Left ventricle myocardium superior (tissue), 1 donor: Measurements from ENCODE around the gene LMAN2L. TPM values are rescaled to one million over a fixed set of nuclear protein-coding genes. Genes with fewer than 3 reads are reported as not detected.

ENCODE experiments used
- ATAC-seq: fragments of 200-7000 bp; cut with Tn5 transposase; one replicate; pipeline ENCODE4 v1.9.1; 2020; ENCODE audit warnings: mild to moderate bottlenecking, moderate library complexity
- DNase-seq: peaks from one replicate; pipeline ENCODE4 v3.0.0-alpha.2; 2020
- intact Hi-C: fragments of 100-400 bp; cut with micrococcal nuclease; formaldehyde crosslinking; loops from one replicate; pipeline ENCODE4 v1.11.0; 2022
- total RNA-seq: library from RNA; stranded (reverse); fragmentation: NEBNext Ultra II Directional; extraction: Animal tissue kit (Norgen Biotek cat#: 25700); gene quantifications from one replicate; pipeline ENCODE4 v1.2.1, GENCODE V29; 2021
- donor health status: DM: no; HTN: yes; CAD: no; lungs with severe emphysema.

The LMAN2L gene
- total RNA-seq, 1 donor from 2014 or later = 25.5 TPM

DNA sequence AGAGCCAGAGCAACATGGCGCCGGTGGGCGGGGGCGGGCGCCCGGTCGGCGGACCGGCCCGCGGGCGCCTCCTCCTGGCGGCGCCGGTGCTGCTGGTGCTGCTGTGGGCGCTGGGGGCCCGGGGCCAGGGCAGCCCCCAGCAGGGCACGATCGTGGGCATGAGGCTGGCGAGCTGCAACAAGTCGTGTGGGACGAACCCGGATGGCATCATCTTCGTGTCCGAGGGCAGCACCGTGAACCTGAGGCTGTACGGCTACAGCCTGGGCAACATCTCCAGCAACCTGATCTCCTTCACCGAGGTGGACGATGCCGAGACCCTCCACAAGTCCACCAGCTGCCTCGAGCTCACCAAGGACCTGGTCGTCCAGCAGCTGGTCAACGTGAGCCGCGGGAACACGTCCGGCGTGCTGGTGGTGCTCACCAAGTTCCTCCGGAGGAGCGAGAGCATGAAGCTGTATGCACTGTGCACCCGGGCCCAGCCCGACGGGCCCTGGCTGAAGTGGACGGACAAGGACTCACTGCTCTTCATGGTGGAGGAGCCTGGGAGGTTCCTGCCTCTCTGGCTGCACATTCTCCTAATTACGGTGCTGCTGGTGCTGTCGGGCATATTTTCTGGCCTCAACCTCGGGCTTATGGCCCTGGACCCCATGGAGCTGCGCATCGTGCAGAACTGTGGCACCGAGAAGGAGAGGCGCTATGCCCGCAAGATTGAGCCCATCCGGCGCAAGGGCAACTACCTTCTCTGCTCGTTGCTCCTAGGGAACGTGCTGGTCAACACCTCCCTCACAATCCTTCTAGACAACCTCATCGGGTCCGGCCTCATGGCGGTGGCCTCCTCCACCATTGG lies 21.3 kb upstream of the LMAN2L start:
- intact Hi-C loops = no loop called here
- peak; percentile 59 for DNase-seq

DNA sequence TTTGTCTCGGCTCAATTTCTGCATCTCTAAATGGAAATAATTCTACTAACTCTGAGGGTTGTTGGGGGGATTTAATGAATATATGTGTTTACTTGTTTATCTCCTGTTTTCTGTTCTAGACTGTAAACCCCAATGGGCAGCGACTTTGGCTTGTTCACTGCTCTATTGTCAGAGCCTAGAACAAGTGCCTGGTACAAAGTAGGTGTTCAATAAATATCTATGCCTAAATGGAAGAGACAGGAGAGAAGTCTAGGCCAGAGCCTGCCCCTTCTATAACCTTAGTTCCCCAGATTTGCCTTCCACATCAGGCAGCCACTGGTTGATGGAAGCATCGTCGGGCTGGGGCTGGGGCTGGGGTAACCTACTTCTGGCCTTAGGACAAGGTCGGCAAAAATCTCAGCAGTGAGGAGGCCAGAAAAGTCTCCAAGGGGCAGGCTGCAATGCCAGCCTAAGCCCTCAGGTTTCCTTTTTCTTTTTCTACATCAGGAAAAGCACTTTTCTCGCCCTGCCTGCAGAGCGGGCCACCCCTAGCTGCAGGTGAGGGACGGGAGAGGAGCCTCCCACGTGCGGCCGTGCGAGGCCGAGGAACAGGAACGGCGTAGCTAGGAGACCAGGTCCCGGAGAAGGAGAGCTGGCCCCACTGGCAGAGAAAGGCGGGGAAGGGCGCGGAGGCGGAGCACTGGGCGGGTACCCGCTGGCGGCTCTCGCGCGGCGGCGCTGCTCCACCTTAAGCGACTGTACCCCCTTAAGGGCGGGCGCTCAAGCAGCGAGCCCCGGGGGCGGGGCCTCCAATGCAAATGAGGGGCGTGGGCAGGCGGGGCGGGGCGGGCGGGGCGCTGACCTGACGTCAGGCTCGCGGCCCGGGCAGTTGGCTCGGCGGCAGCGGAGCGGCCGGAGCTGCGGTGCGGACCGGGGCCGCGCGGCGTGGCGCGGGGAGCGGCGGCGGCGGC lies 20.4 kb upstream of the LMAN2L start, which contains the start of gene CNNM4:
Gene CNNM4 (plus strand): TSS at position 867 of the 950 bp plus-strand sequence. CDS start 98 bp downstream, outside the sequence.
- DNase-seq (peak; percentile 98), ATAC-seq (peak; percentile 95)
- intact Hi-C loops = no loop called here

More for the DNA sequence above, 21.3 kb upstream of the LMAN2L start:
- ATAC-seq = peak; percentile 21

DNA sequence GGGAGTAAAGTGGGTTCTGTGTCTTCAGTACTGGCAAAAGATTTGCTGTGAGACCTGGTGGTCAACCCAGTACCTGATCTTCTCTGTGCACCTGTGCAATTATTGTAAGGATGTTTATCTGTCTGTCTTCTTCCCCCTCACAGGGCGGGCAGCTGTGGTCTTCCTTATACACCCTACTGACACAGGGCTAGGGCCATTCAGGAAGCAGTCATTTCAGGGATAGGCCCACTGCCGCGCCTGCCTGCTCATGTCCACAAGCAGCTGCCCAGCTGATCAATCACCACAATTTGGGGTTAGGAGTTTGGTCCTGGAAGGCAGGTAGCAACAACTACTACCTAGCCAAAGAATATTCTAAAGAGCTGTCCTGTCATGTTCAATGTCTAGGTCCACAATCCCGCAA lies 19.7 kb upstream of the LMAN2L start:
- DNase-seq (no peak), ATAC-seq (no peak)
- intact Hi-C loops = no loop called here

DNA sequence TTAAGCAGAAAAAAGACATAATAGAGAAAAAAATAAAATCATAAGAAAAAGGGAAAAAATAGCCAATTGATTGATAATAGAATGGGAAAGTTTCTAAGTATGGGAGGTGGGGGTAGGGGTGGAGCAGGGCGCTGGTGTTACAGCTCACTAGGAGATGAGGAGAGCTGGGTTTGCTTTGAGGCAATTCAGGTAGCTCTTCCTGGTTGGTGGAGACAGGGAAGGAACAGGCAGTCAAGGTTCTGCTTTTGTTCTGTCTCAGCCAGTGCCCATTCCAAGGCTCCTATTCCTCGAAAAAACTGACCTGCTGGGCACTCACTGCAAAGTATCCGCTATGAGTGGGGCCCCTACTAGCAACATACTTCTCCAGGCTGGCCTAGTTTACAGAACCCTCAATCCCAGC lies 19.1 kb upstream of the LMAN2L start:
- ATAC-seq = no peak
- intact Hi-C loops = no loop called here
- no peak for DNase-seq

DNA sequence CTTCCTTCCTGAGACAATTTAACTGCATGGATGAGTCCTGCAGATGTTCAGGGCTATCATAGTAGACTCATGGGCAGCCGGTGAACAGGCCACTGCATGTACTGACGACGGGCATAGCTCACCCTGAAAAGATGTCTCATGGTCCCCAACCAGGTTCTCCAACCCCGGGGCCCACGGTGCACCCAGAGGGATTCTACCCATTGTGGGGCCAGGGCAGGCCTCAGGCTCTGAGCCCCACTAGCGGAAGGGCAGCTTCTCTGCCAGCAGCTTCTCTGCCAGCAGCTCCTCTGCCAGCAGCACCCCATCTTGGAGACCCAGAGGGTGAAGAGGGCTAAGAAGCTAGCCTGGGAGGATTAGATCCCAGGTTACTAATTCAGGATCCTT lies 17.6 kb upstream of the LMAN2L start:
- DNase-seq (no peak), ATAC-seq (no peak)
- intact Hi-C loops = no loop called here

DNA sequence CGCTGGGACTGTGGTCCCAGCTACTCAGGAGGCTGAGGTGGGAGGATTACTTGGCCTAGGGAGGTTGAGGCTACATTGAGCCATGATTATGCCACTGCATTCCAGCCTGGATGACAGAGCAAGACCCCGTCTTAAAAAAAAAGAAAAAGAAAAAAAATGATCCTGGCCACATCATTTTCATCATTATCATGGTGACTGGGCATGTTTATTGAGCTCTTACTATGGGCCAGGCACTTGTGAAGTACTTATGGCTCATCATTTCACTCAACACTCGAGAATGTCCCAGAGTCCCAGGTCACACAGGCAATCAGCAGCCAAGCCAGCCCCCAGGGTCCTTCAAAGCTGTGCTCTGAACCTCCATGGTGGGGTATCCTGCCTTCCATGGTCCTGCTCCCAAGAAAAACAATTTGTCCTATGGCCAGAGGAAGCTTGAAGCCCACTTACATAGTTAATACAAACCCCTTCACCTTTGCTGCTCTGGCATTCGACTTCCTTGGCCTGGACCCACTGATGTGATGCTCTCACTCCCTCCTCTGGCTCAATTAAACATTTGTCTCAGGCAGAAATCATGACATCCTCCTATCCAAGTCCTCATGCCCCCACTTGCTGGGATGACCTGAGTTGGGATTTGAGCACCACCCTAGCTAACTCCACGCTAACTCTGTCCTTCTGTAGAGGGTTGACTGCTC lies 17.1 kb upstream of the LMAN2L start:
- no peak for DNase-seq
- intact Hi-C loops = no loop called here
- no peak for ATAC-seq

DNA sequence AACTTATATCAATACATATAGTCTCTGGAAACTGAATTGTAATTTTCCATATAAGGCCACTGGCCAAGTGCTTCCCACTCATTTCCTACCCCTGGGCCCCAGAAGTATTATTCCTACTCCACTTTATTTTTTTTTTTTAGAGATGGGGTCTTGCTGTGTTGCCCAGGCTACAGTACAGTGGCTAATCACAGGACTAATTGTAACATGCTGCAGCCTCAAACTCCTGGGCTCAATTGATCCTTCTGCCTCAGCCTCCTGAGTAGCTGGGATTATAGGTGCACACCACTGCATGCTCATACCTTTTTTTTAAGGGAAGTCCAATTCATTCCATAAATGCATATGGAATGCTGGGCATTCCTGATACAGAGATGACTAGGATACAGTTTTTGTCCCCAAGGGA lies 14.5 kb upstream of the LMAN2L start:
- DNase-seq (no peak), ATAC-seq (no peak)
- intact Hi-C loops = no loop called here

DNA sequence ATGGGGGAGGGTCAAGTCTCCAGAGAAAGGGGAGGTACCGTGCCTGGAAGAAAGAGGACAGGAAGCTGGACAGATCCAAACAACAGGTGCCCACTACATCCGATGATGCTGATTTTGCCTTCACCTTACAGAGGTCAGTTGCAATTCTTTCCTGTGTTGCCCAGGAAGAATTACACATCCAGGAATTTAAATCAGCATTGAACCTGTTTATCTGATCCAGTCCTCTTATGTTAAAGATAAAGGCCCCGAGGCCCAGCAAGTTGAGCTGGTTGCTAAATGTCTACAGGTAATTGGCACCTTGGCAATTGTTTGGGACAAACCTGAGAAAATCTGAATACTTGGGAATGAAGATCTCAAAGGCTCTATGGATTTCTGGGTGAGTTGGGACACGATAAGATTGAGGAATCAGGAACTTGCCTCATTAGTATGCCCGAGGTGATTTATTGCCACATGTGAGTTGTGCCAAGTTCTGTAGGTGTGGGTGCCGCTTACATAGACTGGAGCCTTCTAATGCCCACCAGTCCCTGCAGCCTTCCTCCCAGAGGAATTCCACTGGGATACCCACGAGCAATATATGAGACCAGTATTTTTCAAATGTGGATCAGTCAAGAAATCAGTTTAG lies 13.9 kb upstream of the LMAN2L start:
- ATAC-seq (no peak), DNase-seq (no peak)
- intact Hi-C loops = no loop called here

DNA sequence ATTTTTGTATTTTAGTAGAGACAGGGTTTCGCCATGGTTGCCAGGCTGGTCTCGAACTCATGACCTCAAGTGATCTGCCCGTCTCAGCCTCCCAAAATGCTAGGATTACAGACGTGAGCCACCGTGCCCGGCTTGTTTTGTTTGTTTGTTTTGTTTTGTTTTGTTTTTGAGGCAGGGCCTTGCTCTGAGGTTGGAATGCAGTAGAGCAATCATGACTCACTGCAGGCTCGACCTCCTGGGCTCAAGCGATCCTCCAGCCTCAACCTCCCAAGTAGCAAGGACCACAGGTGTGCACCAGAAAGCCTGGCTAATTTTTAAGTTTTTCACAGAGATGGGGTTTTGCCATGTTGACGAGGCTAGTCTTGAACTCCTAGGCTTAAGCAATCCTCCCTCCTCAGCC lies 11.9 kb upstream of the LMAN2L start:
- intact Hi-C loops = no loop called here
- ATAC-seq = no peak
- no peak for DNase-seq

DNA sequence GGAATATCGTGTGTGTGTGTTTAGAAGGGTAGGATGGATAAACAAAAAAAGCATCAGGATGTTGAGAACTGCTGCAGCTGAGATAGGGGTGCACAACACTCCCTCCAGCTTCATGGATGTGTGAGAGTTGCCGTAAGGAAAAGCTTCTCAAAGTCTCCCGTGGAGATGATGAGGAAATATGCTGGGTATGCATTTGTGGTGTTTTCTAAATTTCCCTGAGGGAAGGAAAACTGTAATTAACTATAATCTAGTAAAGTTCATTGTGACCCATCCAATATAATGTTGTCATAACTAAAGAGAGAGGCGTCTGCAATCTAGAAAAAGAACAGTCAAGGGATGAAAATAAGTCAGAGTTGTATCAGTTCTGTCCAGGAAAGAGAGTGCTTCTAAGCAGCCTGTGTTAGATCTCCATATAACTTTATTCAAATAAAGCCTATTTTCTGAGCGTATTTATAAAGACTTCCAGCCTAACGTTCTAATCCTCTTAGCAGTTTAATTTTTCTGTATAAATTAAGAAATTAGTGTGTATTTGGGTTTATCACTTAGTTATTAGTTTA lies 7.3 kb upstream of the LMAN2L start:
- DNase-seq (no peak), ATAC-seq (peak; percentile 32)
- intact Hi-C loops = no loop called here

DNA sequence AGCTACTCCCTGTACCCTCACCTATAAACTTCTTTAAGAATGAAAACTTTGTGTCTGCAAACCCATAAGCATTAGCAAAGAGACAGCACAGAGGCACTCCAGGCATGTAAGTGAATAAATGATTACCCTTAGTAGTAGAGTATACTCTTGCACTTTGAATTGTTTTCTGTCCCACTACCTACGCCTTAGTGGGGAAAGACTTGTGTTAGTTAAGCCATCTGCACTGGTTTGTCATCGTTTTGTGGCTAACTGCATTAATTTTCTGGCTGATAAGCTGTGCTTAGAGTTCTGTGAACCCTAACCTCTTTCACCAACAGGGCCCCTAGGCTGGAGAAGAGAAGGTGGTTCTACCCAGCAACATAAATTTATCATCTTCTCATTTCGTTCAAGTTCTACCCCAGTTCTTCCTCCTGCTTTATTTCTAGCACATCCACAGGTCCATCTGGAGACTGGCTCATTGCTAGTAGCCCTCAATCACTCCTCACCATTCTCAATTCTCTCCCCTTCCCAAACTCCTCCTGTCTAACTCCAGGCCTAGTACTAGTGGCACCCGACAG lies 710 bp downstream of the LMAN2L start:
- DNase-seq = no peak
- intact Hi-C loops = no loop called here
- no peak for ATAC-seq

DNA sequence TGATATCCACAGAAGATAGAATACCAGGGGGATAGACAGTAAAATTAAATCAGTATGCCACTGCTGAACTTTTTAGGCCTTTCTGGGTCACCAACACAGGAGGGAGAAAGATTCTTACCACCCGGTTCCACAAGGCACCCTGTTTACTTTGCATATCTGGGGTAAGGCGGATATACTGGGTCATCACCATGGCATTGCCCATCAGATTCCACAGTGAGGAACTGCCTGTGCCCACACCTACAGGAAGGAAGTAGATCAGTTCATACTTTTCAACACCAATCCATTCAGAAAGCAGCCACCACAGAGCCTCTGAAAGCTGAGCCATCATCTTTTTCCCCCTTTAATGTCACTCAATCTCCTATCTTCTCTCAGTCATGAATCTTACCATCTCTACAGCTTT lies 2.0 kb downstream of the LMAN2L start:
- no peak for ATAC-seq
- DNase-seq = no peak
- intact Hi-C loops = no loop called here

DNA sequence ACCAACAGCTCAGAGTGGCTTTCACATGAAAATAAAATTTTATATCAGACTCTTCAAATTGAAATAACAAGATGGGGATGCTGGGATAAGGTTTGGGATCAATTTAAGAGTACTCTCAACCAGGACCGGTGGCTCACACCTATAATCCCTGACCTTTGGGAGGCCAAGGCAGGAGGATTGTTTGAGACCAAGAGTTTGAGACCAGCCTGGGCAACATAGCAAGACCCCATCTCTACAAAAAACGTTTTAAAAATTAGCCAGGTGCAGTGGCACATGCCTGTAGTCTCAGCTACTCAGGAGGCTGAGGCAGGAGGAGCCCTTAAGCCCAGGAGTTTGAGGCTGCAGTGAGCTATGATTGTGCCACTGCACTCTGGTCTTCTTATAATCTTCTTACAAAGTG lies 2.6 kb downstream of the LMAN2L start:
- ATAC-seq (no peak), DNase-seq (no peak)
- intact Hi-C loops = no loop called here

DNA sequence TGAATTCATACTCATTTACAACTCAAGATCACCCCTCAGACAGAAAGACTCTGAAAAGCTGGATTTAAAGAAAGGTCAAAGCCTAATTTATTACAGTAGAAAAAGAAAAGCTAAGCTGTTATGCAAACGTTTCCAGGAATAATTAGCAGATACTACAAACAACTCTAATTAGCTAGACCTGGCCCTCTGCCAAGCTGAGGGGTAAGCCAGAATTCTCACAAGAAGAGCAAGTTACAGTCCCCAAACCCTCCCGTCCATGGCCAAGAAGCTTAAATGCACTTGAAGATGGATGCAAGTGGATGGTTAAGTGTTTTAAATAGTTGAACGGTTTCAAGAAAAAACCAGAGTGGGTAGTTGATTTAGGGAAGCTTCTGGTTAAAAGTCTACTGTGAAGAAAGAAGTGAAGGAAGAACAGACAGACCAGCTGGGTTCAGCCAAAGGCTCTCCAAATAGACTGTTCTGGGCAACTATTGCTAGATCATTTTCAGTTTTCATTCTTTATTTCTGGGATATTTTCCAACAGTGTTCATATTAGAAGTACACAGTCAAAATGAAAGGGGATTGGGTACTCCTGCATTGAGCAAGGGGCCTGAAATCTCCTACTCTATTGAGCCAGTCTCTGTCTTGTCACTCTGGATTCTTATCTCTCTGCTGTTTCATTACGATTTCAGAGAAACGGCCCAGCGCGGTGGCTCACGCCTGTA lies 4.8 kb downstream of the LMAN2L start:
- DNase-seq (no peak), ATAC-seq (no peak)
- intact Hi-C loops = no loop called here

DNA sequence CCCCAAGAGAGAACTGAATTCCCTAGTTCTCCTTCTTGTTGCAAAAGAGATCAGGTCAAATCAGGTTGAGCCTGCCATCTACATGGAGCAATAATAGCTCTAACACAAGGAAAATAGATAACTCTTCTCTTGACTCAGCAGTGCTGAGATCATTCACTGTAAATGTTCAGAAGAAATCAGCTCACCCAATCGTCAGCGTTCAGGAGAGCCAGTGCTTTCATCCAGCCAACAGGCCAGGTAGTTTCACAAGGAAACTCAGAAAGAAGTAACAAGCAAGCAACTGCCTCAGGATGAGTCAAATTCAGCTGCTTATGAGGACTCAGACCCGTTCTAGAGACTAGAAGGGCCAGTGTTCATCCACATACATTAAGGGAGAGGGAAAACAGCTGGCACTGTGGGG lies 5.9 kb downstream of the LMAN2L start:
- DNase-seq = no peak
- intact Hi-C loops = no loop called here
- ATAC-seq = peak; percentile 69

DNA sequence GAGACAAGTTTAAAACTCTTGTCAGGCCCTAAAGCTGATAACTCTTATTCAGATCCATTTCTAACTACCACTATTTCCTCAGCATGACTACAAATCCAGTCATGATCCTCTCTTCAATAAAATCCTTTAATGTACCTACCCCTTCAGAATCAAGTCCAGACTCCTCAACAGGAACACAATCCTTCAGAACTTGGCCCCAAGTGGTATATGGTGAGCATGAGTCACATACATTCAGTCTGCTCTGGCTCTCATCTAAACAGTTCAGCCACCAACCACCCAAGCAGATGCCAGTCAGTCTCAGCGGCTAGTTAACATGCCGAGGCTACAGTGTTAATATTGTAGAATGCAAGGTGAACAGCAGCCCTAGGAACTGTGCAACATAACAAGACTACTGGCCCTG lies 9.7 kb downstream of the LMAN2L start:
- DNase-seq = no peak
- ATAC-seq = no peak
- intact Hi-C loops = no loop called here

DNA sequence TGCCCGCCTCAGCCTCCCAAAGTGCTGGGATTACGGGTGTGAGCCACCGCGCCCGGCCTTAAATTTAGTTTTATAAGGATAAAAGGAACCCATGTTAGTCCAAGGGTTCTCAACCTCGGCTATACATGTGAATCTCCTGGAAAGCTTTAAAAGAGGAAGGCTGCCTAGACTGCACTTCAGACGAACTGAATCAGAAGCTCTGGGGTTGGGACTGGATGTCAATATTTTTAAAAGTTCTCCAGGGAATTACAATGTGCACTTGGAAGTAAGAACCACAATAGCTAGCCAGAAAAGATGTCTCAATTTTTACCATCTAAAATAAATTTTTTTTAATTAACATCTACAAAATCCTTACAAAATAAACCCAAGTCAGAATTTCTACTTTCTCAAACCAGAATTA lies 10.1 kb downstream of the LMAN2L start:
- ATAC-seq (peak; percentile 58), DNase-seq (no peak)
- intact Hi-C loops = no loop called here

DNA sequence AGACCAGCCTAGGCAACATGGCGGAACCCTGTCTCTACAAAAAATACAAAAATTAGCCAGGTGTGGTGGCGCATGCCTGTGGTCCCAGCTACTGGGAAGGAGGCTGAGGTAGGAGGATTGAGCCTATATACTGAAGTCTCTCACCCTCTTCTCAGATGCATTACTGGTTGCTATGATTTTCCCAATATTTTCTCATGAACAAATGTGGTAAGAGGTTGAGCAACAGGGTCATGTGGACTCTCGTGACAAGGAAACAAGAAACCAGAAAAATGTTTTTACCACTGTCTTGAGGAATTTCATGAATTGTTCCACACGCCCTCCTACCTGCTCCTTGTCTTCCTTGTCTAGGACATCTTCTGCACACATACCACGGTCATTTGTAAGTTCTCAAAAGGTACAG lies 12.4 kb downstream of the LMAN2L start:
- no peak for DNase-seq
- no peak for ATAC-seq
- intact Hi-C loops = no loop called here
